Measurements from ENCODE around the gene PARM1.

DNA sequence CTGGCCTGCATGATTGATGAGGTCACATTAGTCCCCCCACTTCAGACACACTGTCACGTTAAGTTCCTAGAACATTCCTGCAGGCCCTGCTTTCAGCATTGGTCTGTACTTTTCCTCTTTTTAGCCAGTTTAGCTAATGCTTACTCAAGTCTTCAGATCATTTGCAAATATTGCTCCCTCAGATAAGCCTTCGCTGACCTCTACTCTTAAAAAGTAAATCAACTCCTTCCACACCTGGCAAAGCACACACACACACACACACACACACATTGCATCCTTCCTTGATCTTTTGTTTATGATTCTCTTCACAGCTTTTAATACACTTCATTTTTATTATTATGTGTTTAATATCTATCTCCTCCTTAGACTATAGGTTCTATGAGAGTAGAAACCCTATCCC, 31.4 kb downstream of the PARM1 start:
- TF ChIP-seq CTCF (IDR thresholded peaks at IDR 0.05) = no peak
- no peak for TF ChIP-seq POLR2AphosphoS5 (IDR thresholded peaks at IDR 0.05)
